Neuronal stem cell (in vitro differentiated cells): ENCODE measurements around the gene MREG.

ENCODE experiments used
- DNase-seq: peaks from one replicate; pipeline ENCODE4 v3.0.0-alpha.2; 2013; ENCODE audit warnings: low spot score
- H2AFZ ChIP-seq: one replicate; pipeline ENCODE4 v1.6.1; 2013; ENCODE audit warnings: mild to moderate bottlenecking, low read length, inconsistent platforms
- H2AK5ac ChIP-seq: 2 replicates; pipeline ENCODE4 v1.6.1; 2013; ENCODE audit warnings: low read depth, mild to moderate bottlenecking, inconsistent platforms, low read length, moderate library complexity, mixed read lengths
- H2BK120ac ChIP-seq: 2 replicates; pipeline ENCODE4 v1.6.1; 2013; ENCODE audit warnings: low read depth, mild to moderate bottlenecking, inconsistent platforms, low read length, moderate library complexity, mixed read lengths
- H2BK12ac ChIP-seq: one replicate; pipeline ENCODE4 v1.6.1; 2013; ENCODE audit warnings: low read length, inconsistent platforms
- H2BK15ac ChIP-seq: 2 replicates; pipeline ENCODE4 v1.6.1; 2013; ENCODE audit warnings: mild to moderate bottlenecking, low read length, inconsistent platforms, mixed read lengths
- H2BK5ac ChIP-seq: one replicate; pipeline ENCODE4 v1.6.1; 2013; ENCODE audit warnings: inconsistent platforms, mild to moderate bottlenecking, low read length, moderate library complexity
- H3K14ac ChIP-seq: one replicate; pipeline ENCODE4 v1.6.1; 2013; ENCODE audit warnings: low read length, inconsistent platforms
- H3K18ac ChIP-seq: 2 replicates; pipeline ENCODE4 v1.6.1; 2013; ENCODE audit warnings: low read length, inconsistent platforms
- H3K23ac ChIP-seq: 2 replicates; pipeline ENCODE4 v1.6.1; 2013; ENCODE audit warnings: low read depth, mild to moderate bottlenecking, mixed read lengths, low read length, inconsistent platforms; ENCODE audit not compliant: poor library complexity
- H3K27ac ChIP-seq: replicated peaks from 3 replicates; pipeline ENCODE4 v1.5.1; 2013; ENCODE audit warnings: low read length, inconsistent platforms
- H3K27me3 ChIP-seq, 3 experiments: 2 replicates each; pipeline ENCODE4 v1.6.1; 2013; ENCODE audit warnings: low read length in 3 of 3, mild to moderate bottlenecking in 2 of 3, inconsistent platforms in 1 of 3, low read depth in 1 of 3, mixed read lengths in 1 of 3, moderate library complexity in 1 of 3; ENCODE audit not compliant: control insufficient read depth in 3 of 3, insufficient read depth in 3 of 3
- H3K36me3 ChIP-seq, 2 donors: replicated peaks in 1 of 2; 2 replicates each; pipeline ENCODE4 v1.6.1; 2013; ENCODE audit warnings: low read length in 2 of 2; ENCODE audit not compliant: control insufficient read depth in 2 of 2, insufficient read depth in 2 of 2
- H3K4ac ChIP-seq: 2 replicates; pipeline ENCODE4 v1.6.1; 2013; ENCODE audit warnings: inconsistent platforms, mild to moderate bottlenecking, low read length, moderate library complexity
- H3K4me1 ChIP-seq, 2 donors: 1 replicate in 1 of 2; 2 replicates in 1 of 2; pipeline ENCODE4 v1.6.1; 2013; ENCODE audit warnings: low read length in 2 of 2, low read depth in 1 of 2; ENCODE audit not compliant: control insufficient read depth in 2 of 2, insufficient read depth in 1 of 2
- H3K4me2 ChIP-seq: one replicate; pipeline ENCODE4 v1.6.1; 2013; ENCODE audit warnings: mild to moderate bottlenecking, low read length, inconsistent platforms; ENCODE audit not compliant: insufficient read depth, poor library complexity, severe bottlenecking
- H3K4me3 ChIP-seq, 2 donors: 2 replicates each; pipeline ENCODE4 v1.5.1; 2013; ENCODE audit warnings: low read length in 2 of 2, mild to moderate bottlenecking in 2 of 2, inconsistent platforms in 1 of 2, moderate library complexity in 1 of 2
- H3K79me1 ChIP-seq: one replicate; pipeline ENCODE4 v1.6.1; 2013; ENCODE audit warnings: low read depth, mild to moderate bottlenecking, inconsistent platforms, low read length, moderate library complexity
- H3K9ac ChIP-seq: one replicate; pipeline ENCODE4 v1.6.1; 2013; ENCODE audit warnings: mild to moderate bottlenecking, low read depth, low read length, inconsistent platforms; ENCODE audit not compliant: poor library complexity
- H3K9me3 ChIP-seq, 2 donors: replicated peaks in 1 of 2; 2 replicates each; pipeline versions ENCODE3 to v1.6.1; 2013; ENCODE audit warnings: low read length in 2 of 2, mild to moderate bottlenecking in 2 of 2, inconsistent platforms in 1 of 2, low read depth in 1 of 2, mixed read lengths in 1 of 2, moderate library complexity in 1 of 2; ENCODE audit not compliant: control insufficient read depth in 2 of 2, insufficient read depth in 1 of 2
- H4K8ac ChIP-seq: one replicate; pipeline ENCODE4 v1.6.1; 2013; ENCODE audit warnings: low read depth, mild to moderate bottlenecking, inconsistent platforms, low read length, moderate library complexity
- H4K91ac ChIP-seq: one replicate; pipeline ENCODE4 v1.6.1; 2013; ENCODE audit warnings: low read length, low read depth, mild to moderate bottlenecking, inconsistent platforms; ENCODE audit not compliant: poor library complexity
- WGBS, 2 donors: extraction: QIAGEN DNeasy Blood & Tissue Kit; methylation state at CpG; one replicate each; pipeline ENCODE4 v1.1.7; 2013; ENCODE audit warnings: missing lambda C conversion rate in 2 of 2, mixed read lengths in 1 of 2; ENCODE audit not compliant: insufficient read length in 2 of 2, insufficient replicate concordance in 1 of 2; ENCODE audit errors: extremely low coverage in 2 of 2; 5-methylcytosine and 5-hydroxymethylcytosine counted together

The MREG gene

GRCh38 chr2:215918901-215919599 lies 94.3 kb downstream of the MREG start:
- H3K4me2 ChIP-seq, result no peak overlapping the region
- WGBS, 2 donors, result no CpG with 5 or more reads among the region's 3 CpGs

GRCh38 chr2:215917953-215918620 lies 95.3 kb downstream of the MREG start:
- H3K36me3 ChIP-seq, result no peaks in the 10 kb centered on the region
- H3K4me3 ChIP-seq, result no peak overlapping the region
- no peak overlapping the region for H3K9ac ChIP-seq
- no peaks in the 10 kb centered on the region for H3K9me3 ChIP-seq
- no peak overlapping the region for H3K14ac ChIP-seq
- H2BK15ac ChIP-seq, result no peak overlapping the region
- no peak overlapping the region for H3K18ac ChIP-seq
- H3K4me1 ChIP-seq, result no peaks in the 10 kb centered on the region
- no CpG with 5 or more reads among the region's 3 CpGs for WGBS, 2 donors
- H2BK5ac ChIP-seq, result no peak overlapping the region
- H2BK120ac ChIP-seq, result no peak overlapping the region
- no peaks in the 10 kb centered on the region for H3K79me1 ChIP-seq
- no peak overlapping the region for H4K91ac ChIP-seq
- H3K4ac ChIP-seq, result no peak overlapping the region
- H2AK5ac ChIP-seq, result no peak overlapping the region
- H3K23ac ChIP-seq, result no peak overlapping the region
- no peak overlapping the region for H3K27ac ChIP-seq
- H3K27me3 ChIP-seq, result no peaks in the 10 kb centered on the region
- H2BK12ac ChIP-seq, result no peak overlapping the region
- no peak overlapping the region for H4K8ac ChIP-seq
- H2AFZ ChIP-seq, result peak overlapping the region; percentile 39
- no peak overlapping the region for H3K4me2 ChIP-seq
- no peak for DNase-seq

More at GRCh38 chr2:215918901-215919599, 94.3 kb downstream of the MREG start:
- Histone ChIP-seq H3K9ac (no peak overlapping the region), H3K27me3 (no peaks in the 10 kb centered on the region), H2BK15ac (no peak overlapping the region), H2AK5ac (no peak overlapping the region), H2BK12ac (no peak overlapping the region), H3K18ac (no peak overlapping the region), H3K14ac (no peak overlapping the region), H4K91ac (no peak overlapping the region), H2BK120ac (no peak overlapping the region), H3K36me3 (no peaks in the 10 kb centered on the region), H3K4me1 (no peaks in the 10 kb centered on the region), H3K9me3 (no peaks in the 10 kb centered on the region), H3K79me1 (no peaks in the 10 kb centered on the region), H3K4ac (no peak overlapping the region), H2AFZ (no peak overlapping the region), H4K8ac (no peak overlapping the region), H3K27ac (no peak overlapping the region), H3K4me3 (no peak overlapping the region), H3K23ac (no peak overlapping the region), H2BK5ac (no peak overlapping the region)
- DNase-seq, result no peak

- Histone ChIP-seq H2BK5ac (no peak overlapping the region), H3K27me3 (no peaks in the 10 kb centered on the region), H2AFZ (no peak overlapping the region), H4K8ac (no peak overlapping the region), H3K36me3 (no peaks in the 10 kb centered on the region), H3K4ac (no peak overlapping the region), H2BK15ac (no peak overlapping the region), H3K9ac (no peak overlapping the region), H3K14ac (no peak overlapping the region), H3K79me1 (no peaks in the 10 kb centered on the region), H3K23ac (no peak overlapping the region), H3K4me3 (no peak overlapping the region), H3K9me3 (peaks cover 0 to 4% of the 10 kb centered on the region in 2 donors), H2BK120ac (no peak overlapping the region), H2BK12ac (no peak overlapping the region), H3K4me2 (no peak overlapping the region), H3K4me1 (no peaks in the 10 kb centered on the region), H3K18ac (no peak overlapping the region), H3K27ac (no peak overlapping the region), H4K91ac (no peak overlapping the region), H2AK5ac (no peak overlapping the region)
- no CpG with 5 or more reads among the region's 5 CpGs for WGBS, 2 donors
- DNase-seq, result no peak
These were observed 97.9 kb downstream of the MREG start for GRCh38 chr2:215915441-215915840.

GRCh38 chr2:215914777-215915165 lies 98.6 kb downstream of the MREG start:
- H4K91ac ChIP-seq, result no peak overlapping the region
- no peak overlapping the region for H3K23ac ChIP-seq
- no peak overlapping the region for H3K9ac ChIP-seq
- H3K36me3 ChIP-seq, result no peaks in the 10 kb centered on the region
- no peak overlapping the region for H2BK120ac ChIP-seq
- H3K27me3 ChIP-seq, result no peaks in the 10 kb centered on the region
- no peak overlapping the region for H3K18ac ChIP-seq
- H3K4me1 ChIP-seq, result no peaks in the 10 kb centered on the region
- no peak for DNase-seq
- no peak overlapping the region for H3K4ac ChIP-seq
- H3K4me2 ChIP-seq, result no peak overlapping the region
- H3K27ac ChIP-seq, result no peak overlapping the region
- WGBS, 2 donors, result no CpG with 5 or more reads among the region's 4 CpGs
- peaks cover 0 to 4% of the 10 kb centered on the region in 2 donors for H3K9me3 ChIP-seq
- H3K79me1 ChIP-seq, result no peaks in the 10 kb centered on the region
- no peak overlapping the region for H3K4me3 ChIP-seq
- no peak overlapping the region for H2BK15ac ChIP-seq
- H3K14ac ChIP-seq, result no peak overlapping the region
- H2BK5ac ChIP-seq, result no peak overlapping the region
- H2AFZ ChIP-seq, result no peak overlapping the region
- no peak overlapping the region for H4K8ac ChIP-seq
- no peak overlapping the region for H2AK5ac ChIP-seq
- no peak overlapping the region for H2BK12ac ChIP-seq
